WERI-Rb-1 (cell line): ENCODE results near the gene LRRC8C.

Experiments used
- DNase-seq: peaks from one replicate; pipeline ENCODE4 v3.0.0-alpha.2; 2020
- H3K27ac ChIP-seq: fragments of 250-450 bp; sonication (Bioruptor Pico); 2 replicates; pipeline ENCODE4 v1.5.1; 2020; ENCODE audit warnings: mild to moderate bottlenecking, moderate library complexity
- H3K27me3 ChIP-seq: fragments of 250-450 bp; sonication (Bioruptor Pico); 2 replicates; pipeline ENCODE4 v1.5.1; 2021; ENCODE audit warnings: mild to moderate bottlenecking, low read depth, moderate library complexity; ENCODE audit not compliant: insufficient read depth, severe bottlenecking
- H3K36me3 ChIP-seq: fragments of 250-450 bp; sonication (Bioruptor Pico); 2 replicates; pipeline ENCODE4 v1.5.1; 2020; ENCODE audit warnings: mild to moderate bottlenecking, moderate library complexity
- H3K4me3 ChIP-seq: 2 replicates; pipeline ENCODE4 v1.5.1; 2011; ENCODE audit warnings: low read depth, mild to moderate bottlenecking, control low read depth, low read length
- H3K9me3 ChIP-seq: fragments of 250-450 bp; sonication (Bioruptor Pico); 2 replicates; pipeline ENCODE4 v1.5.1; 2021; ENCODE audit warnings: mild to moderate bottlenecking, moderate library complexity; ENCODE audit not compliant: severe bottlenecking
- CTCF ChIP-seq: IDR thresholded peaks from 2 replicates; pipeline ENCODE4 v1.5.1; 2011; ENCODE audit warnings: low read depth, mild to moderate bottlenecking, control low read depth, inconsistent platforms, low read length

The LRRC8C gene

DNA sequence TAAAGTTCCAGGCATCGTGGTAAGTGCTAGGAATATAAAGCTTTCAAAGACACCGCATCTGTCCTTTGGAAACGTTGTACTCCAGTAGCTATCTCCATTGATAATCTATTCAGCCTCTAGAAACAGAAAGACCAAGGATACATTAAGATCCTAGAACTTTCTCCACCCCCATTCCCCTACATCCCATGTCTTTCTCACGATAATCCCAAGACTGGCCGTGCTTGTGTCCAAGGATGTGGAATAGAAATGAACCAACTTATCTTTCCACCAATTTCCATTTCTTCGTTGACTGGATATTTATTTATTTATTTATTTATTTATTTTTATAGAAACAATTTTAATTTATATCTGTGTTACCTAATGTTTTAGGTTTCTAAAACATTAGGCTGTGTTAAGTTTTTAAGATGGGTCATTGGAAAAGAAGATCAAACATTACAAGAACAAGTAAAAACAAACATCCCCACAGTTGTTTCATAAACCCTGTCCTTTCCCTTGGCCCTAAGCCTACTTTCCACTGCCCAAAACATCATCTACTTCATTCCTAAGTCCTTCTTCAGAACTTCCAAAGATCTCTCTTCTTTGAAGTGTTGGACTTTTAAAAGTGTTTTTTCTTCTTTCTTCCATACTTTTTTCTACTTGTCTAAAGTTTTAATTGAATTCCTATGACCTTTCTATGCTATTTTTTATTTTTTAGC is 39.7 kb downstream of the LRRC8C start:
- no peak for TF ChIP-seq CTCF
- no peak for DNase-seq
- Histone ChIP-seq H3K36me3 (no peaks in the 10 kb centered on the region), H3K27me3 (no peaks in the 10 kb centered on the region), H3K4me3 (no peak overlapping the region), H3K27ac (no peak overlapping the region), H3K9me3 (no peaks in the 10 kb centered on the region)

GRCh38 chr1:89673251-89673650 is 40.3 kb downstream of the LRRC8C start:
- no peak for TF ChIP-seq CTCF
- H3K36me3 ChIP-seq: no peaks in the 10 kb centered on the region

GRCh38 chr1:89675677-89676076 is 42.8 kb downstream of the LRRC8C start:
- Histone ChIP-seq H3K27ac (no peak overlapping the region), H3K4me3 (no peak overlapping the region), H3K9me3 (no peaks in the 10 kb centered on the region), H3K36me3 (no peaks in the 10 kb centered on the region), H3K27me3 (no peaks in the 10 kb centered on the region)
- DNase-seq: no peak
- no peak for TF ChIP-seq CTCF

More at GRCh38 chr1:89673251-89673650, 40.3 kb downstream of the LRRC8C start:
- H3K4me3 ChIP-seq: no peak overlapping the region
- H3K27me3 ChIP-seq: no peaks in the 10 kb centered on the region
- no peak for DNase-seq
- H3K9me3 ChIP-seq: no peaks in the 10 kb centered on the region
- H3K27ac ChIP-seq: no peak overlapping the region

- DNase-seq: no peak
- Histone ChIP-seq H3K4me3 (no peak overlapping the region), H3K9me3 (no peaks in the 10 kb centered on the region), H3K36me3 (no peaks in the 10 kb centered on the region), H3K27me3 (no peaks in the 10 kb centered on the region), H3K27ac (no peak overlapping the region)
- TF ChIP-seq CTCF: no peak
These were observed 48.3 kb downstream of the LRRC8C start for GRCh38 chr1:89681045-89681729.

DNA sequence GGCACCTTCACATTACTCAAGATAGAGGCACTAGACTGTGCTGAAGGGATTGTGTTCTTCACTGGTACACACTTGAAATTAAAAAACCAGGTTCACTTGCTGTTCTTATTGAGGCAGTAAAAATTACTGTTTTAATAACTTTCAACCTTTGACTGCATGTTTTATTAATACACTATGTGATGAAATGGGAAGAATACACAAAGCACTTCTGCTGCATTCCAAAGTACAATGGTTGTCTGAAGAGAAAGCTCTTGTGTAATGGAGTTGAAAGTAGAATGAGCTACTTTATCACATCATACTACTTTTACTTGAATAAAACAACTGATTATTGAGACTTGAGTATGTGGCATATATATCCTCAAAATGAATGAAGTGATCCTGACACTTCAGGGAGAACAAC is 49.7 kb downstream of the LRRC8C start:
- no peaks in the 10 kb centered on the region for H3K27me3 ChIP-seq
- no peak overlapping the region for H3K27ac ChIP-seq
- H3K9me3 ChIP-seq: no peaks in the 10 kb centered on the region
- no peak for DNase-seq
- no peak overlapping the region for H3K4me3 ChIP-seq
- no peaks in the 10 kb centered on the region for H3K36me3 ChIP-seq
- TF ChIP-seq CTCF: no peak
